Neural progenitor cell (in vitro differentiated cells): ENCODE results near the gene HSBP1L1.

ENCODE experiments used
- CTCF ChIP-seq: fragments of 200-600 bp; sonication (generic); IDR thresholded peaks from 2 replicates; pipeline ENCODE4 v1.5.1; 2017; ENCODE audit warnings: antibody characterized with exemption, mild to moderate bottlenecking
- EZH2 ChIP-seq: fragments of 200-600 bp; sonication (generic); IDR thresholded peaks from 2 replicates; pipeline ENCODE4 v1.6.1; 2017; ENCODE audit warnings: antibody characterized with exemption, mild to moderate bottlenecking, moderate library complexity
- EZH2phosphoT487 ChIP-seq: fragments of 200-600 bp; sonication (generic); IDR thresholded peaks from 2 replicates; pipeline ENCODE4 v1.6.1; 2017; ENCODE audit warnings: antibody characterized with exemption

GRCh38 chr18:79923896-79924585, 40.4 kb upstream of the HSBP1L1 start:
- TF ChIP-seq EZH2 (no peak), CTCF (no peak), EZH2phosphoT487 (no peak)
